Coronary artery (tissue), 2 donors: Measurements from ENCODE around the gene PPP3CA.
"Not testable (repeated sequence)": the region's sequence is repeated elsewhere in the genome, so short reads cannot be mapped to it uniquely, and the experiment has no call there.

ENCODE experiments used
- DNase-seq: peaks from one replicate; pipeline ENCODE4 v3.0.0-alpha.2; 2017; ENCODE audit warnings: low spot score
- H3K27ac ChIP-seq, 2 donors: fragments of 200-600 bp; sonication (generic); one replicate each; pipeline ENCODE4 v1.5.1; 2016 to 2019
- H3K4me3 ChIP-seq: fragments of 200-600 bp; sonication (generic); 2 replicates; pipeline ENCODE4 v1.5.1; 2016; ENCODE audit warnings: mild to moderate bottlenecking, moderate library complexity
- TF ChIP-seq, protein P1 (sequence below): fragments of 200-600 bp; sonication (generic); IDR thresholded peaks from one replicate; pipeline ENCODE4 v1.5.1; 2019; ENCODE audit warnings: antibody characterized with exemption

The PPP3CA gene

GRCh38 chr4:101010987-101011386 lies 336.3 kb downstream of the PPP3CA start:
- DNase-seq, result no peak
- TF ChIP-seq, protein P1, sequence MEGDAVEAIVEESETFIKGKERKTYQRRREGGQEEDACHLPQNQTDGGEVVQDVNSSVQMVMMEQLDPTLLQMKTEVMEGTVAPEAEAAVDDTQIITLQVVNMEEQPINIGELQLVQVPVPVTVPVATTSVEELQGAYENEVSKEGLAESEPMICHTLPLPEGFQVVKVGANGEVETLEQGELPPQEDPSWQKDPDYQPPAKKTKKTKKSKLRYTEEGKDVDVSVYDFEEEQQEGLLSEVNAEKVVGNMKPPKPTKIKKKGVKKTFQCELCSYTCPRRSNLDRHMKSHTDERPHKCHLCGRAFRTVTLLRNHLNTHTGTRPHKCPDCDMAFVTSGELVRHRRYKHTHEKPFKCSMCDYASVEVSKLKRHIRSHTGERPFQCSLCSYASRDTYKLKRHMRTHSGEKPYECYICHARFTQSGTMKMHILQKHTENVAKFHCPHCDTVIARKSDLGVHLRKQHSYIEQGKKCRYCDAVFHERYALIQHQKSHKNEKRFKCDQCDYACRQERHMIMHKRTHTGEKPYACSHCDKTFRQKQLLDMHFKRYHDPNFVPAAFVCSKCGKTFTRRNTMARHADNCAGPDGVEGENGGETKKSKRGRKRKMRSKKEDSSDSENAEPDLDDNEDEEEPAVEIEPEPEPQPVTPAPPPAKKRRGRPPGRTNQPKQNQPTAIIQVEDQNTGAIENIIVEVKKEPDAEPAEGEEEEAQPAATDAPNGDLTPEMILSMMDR, result no peak
- Histone ChIP-seq H3K4me3 (no peak overlapping the region), H3K27ac (no peak overlapping the region)

DNA sequence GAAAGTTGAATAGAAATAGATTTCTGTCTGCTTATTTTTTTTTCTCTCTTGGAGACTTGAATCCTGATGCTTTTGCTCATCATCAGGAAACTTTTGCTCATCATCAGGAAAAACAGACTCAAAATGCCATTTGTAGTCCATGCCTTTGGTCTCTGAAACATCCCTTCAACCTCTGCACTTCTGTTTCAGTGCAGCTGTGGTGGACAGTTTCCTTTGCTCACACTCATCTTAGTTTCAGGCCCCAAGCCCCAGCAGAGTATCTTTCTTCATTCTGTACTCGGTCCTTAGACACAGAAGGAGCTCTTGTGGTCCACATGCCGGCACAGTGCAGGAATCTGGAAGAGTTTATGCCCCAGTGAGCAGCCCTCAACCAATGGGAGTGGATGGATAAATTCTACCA lies 337.9 kb downstream of the PPP3CA start:
- H3K27ac ChIP-seq, result no peak overlapping the region
- no peak for DNase-seq
- H3K4me3 ChIP-seq, result no peak overlapping the region
- TF ChIP-seq, protein P1, result no peak

- TF ChIP-seq, protein P1, result no peak
- H3K27ac ChIP-seq, result no peak overlapping the region
These were observed 338.8 kb downstream of the PPP3CA start for GRCh38 chr4:101008503-101008902.

GRCh38 chr4:101005659-101006058 lies 341.7 kb downstream of the PPP3CA start:
- no peak for DNase-seq
- no peak overlapping the region for H3K27ac ChIP-seq
- H3K4me3 ChIP-seq, result no peak overlapping the region
- TF ChIP-seq, protein P1, result no peak

More at GRCh38 chr4:101008503-101008902, 338.8 kb downstream of the PPP3CA start:
- DNase-seq, result no peak
- H3K4me3 ChIP-seq, result no peak overlapping the region

DNA sequence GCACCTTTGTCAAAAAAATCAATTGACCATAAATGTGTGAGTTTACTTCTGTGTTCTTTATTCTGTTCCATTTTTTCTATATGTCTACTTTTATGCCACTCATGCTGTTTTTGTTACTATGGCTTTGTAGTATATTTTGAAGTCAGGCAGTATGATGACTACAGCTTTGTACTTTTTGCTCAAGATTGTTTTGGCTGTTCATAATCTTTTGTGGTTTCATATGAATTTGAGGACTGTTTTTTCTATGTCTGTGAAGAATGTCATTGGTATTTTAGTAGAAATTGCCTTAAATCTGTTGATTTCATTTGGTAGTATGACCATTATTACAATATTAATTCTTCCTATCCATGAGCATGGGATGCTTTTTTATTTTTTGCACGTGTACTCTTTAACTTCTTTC lies 346.8 kb downstream of the PPP3CA start:
- TF ChIP-seq, protein P1, result no peak

GRCh38 chr4:100995671-100996070 lies 351.7 kb downstream of the PPP3CA start:
- H3K27ac ChIP-seq, result no peak overlapping the region

More for the DNA sequence above, 346.8 kb downstream of the PPP3CA start:
- no peak overlapping the region for H3K4me3 ChIP-seq
- no peak for DNase-seq
- no peak overlapping the region for H3K27ac ChIP-seq

DNA sequence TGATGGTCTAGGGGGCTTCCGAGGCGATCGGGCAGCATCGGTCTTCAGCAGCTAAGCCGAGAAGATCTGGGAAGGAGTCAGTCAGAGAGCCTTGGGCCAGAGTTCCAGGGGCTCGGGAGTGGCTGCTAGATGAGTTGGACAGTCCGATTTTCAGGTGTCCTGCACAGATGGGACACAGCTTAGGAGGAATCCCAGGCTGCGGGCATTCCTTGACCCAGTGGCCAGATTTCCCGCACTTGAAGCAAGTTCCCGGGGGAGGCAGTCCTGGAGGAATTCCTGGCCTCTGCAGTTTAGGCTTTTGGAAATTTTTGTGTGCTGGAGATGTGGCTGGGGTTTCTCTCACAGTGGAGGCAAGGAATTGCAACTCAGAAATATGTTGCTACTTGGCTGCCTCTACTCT lies 352.3 kb downstream of the PPP3CA start:
- not testable (repeated sequence) for H3K4me3 ChIP-seq, H3K27ac ChIP-seq, DNase-seq

More at GRCh38 chr4:100995671-100996070, 351.7 kb downstream of the PPP3CA start:
- no peak overlapping the region for H3K4me3 ChIP-seq
- no peak for DNase-seq
- TF ChIP-seq, protein P1, result no peak

GRCh38 chr4:100991332-100992069 lies 355.8 kb downstream of the PPP3CA start:
- DNase-seq, H3K4me3 ChIP-seq, H3K27ac ChIP-seq: not testable (repeated sequence)
